NCI-H2029 (cell line): ENCODE measurements around the gene KLRK1.
"Not testable (repeated sequence)": the region's sequence is repeated elsewhere in the genome, so short reads cannot be mapped to it uniquely, and the experiment has no call there.

Source experiments
- DNase-seq: peaks from one replicate; lab custom pipeline; 2025; lab: John Stamatoyannopoulos, UW

Gene KLRK1

DNA sequence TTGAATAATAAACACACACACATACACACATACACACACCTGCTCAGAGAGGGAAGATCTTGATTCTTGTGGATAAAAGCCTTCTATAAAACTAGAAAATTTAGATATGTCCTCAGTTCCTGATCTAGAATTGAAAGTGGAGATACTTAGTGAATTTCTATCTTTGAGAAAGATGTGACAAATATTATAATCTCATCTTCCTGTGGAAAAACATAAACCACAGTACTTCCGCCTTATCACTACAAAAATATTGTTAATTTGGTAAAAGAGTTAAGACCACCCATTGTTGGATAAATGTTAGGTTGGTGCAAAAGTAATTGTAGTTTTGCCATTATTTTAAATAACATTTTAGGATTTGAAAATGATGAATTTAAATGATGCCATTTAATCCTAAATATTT, at the start of gene KLRK1:
KLRK1 (minus strand) TSS at position 138 of the 400 bp plus-strand sequence. CDS start 1,231 bp downstream, outside the sequence.
- DNase-seq: no peak

DNA sequence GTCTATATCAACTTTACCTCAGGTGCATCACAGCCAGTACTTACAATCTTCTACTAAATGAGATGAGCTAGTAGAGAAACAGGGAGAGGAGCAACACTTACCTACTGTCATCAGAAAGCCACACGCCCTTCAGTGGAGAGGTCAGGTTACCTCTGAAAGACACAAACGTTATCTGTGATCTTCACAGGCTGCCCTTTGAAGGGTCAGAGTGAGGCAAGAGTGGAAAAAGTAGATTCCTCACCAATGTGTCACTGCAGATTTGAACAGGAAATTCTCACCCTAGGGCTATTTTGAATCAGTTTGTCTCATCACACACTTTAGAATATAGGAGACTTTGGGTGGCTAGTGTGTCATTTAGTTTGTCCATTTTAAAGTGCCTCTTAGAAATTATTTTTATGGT, 47.8 kb upstream of the KLRK1 start:
- DNase-seq: not testable (repeated sequence)

DNA sequence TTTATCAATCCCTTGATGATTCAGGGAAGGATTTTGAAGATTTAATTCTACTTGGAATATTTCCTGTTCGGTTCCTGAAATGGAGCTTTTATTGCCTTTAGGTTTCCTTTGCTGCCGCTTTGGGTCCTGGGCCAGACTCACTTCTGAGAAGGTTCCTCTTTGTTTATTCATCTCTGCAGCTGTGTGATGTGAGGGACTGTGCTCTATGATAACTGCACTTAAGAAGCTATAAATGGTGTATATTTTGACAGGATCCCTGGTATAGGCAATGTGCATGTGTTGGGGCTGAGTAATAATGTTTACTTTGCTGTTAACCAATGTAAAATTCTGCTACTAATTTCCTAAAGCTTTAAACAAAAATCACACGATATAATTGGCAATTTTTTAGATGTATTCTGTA, 46.0 kb upstream of the KLRK1 start, which contains the start of gene KLRC2:
KLRC2 (minus strand) TSS at position 195 of the 400 bp plus-strand sequence; CDS start at position 171, 24 bp downstream.
- DNase-seq: peak; percentile 53

DNA sequence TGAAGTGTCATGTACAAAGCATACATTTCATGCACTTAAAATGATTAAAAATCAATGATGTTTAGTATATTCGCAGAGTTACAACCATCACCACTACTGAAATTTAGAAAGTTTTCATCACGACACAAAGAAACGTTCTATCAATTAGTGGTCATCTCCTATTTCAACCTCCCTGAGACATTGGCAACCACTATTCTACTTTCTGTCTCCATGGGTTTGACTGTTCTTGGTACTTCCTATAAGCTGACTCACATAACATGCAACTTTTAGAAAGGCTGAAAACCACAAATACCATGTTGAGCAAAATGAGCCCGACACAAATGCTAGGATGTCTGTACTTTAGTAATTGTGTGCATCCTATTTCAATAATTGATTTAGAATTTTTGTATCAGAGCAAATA, 40.8 kb upstream of the KLRK1 start:
- DNase-seq: not testable (repeated sequence)

DNA sequence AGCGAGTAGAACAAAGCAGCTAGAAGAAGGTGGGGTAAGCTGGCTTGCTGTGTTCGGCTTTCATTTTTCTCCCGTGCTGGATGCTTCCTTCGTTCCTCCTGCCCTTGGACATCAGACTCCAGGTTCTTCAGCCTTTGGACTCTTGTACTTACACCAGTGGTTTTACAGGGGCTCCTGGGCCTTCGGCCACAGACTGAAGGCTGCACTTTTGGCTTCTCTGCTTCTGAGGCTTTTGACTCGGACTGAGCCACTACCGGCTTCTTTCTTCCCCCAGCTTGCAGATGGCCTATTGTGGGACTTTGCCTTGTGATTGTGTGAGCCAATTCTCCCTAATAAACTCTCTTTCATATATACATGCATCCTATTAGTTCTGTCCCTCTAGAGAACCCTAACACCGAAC, 36.1 kb upstream of the KLRK1 start:
- not testable (repeated sequence) for DNase-seq

DNA sequence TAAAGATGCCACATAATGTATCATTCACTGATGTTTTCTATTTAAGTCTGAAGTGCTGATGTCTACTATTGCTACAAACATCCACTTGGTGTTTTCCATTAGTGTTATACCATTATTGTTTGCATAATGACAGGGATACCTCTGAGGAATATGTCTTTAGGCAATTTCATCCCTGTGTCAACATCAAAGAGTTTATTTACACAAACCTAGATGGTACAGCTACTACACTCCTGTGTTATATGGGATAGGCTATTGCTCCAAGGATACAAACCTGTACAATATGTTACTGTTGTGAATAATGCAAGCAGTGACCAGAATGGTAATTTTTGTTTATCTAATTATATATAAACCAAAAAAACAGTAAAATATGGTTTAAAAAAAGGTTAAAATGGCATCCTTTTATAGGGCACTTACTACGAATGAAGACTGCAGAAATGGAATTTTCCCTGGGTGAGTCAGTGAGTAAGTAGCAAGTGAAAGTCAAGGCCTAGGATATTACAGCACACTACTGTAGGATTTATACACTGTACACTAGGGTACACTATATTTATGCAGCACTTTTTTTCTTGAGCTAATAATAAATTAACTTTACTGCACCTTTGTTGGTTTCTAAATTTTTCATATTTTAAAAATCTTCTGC, 34.5 kb upstream of the KLRK1 start:
- DNase-seq: not testable (repeated sequence)

DNA sequence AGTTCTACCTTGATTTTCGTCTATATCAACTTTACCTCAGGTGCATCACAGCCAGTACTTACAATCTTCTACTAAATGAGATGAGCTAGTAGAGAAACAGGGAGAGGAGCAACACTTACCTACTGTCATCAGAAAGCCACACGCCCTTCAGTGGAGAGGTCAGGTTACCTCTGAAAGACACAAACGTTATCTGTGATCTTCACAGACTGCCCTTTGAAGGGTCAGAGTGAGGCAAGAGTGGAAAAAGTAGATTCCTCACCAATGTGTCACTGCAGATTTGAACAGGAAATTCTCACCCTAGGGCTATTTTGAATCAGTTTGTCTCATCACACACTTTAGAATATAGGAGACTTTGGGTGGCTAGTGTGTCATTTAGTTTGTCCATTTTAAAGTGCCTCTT, 32.3 kb upstream of the KLRK1 start:
- not testable (repeated sequence) for DNase-seq

DNA sequence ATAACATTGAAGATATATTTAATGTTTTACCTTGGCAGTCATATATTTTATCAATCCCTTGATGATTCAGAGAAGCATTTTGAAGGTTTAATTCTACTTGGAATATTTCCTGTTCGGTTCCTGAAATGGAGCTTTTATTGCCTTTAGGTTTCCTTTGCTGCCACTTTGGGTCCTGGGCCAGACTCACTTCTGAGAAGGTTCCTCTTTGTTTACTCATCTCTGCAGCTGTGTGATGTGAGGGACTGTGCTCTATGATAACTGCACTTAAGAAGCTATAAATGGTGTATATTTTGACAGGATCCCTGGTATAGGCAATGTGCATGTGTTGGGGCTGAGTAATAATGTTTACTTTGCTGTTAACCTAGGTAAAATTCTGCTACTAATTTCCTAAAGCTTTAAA, 30.5 kb upstream of the KLRK1 start, which contains the start of gene KLRC3:
KLRC3 (minus strand) TSS at position 262 of the 400 bp plus-strand sequence; CDS start at position 217, 45 bp downstream.
- peak; percentile 26 for DNase-seq

DNA sequence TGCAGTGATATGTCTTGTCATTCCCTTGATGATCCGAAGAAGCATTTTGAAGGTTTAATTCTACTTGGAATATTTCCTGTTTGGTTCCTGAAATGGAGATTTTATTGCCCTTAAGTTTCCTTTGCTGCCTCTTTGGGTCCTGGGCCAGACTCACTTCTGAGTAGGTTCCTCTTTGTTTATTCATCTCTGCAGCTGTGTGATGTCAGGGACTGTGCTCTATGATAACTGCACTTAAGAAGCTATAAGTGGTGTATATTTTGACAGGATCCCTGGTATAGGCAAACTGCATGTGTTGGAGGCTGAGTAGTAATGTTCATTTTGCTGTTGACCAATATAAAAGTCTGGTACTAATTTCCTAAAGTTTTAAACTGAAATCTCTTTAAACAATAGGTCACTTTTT, 19.6 kb upstream of the KLRK1 start, which contains the start of gene KLRC4:
KLRC4 (minus strand) TSS at position 366 of the 400 bp plus-strand sequence; CDS start at position 184, 182 bp downstream.
- peak; percentile 93 for DNase-seq

DNA sequence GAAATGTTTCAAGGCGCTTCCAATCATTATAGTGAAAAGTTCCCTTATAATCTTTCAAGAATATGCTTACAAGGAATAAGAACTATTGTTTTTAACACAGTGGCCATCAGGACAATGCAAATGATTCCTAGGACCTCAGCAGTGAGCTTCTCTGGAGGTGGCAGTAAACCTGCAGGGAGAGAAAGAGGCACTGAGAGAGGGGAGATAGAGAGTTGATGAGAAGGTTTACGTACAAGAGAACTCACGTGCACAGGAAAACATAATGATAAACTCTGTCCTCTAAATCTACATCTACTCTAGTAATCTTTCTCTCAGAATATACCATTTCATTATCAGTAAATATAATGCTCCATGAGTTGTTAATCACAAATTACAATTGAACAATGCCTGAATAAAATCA, 19.0 kb upstream of the KLRK1 start:
- peak; percentile 13 for DNase-seq

DNA sequence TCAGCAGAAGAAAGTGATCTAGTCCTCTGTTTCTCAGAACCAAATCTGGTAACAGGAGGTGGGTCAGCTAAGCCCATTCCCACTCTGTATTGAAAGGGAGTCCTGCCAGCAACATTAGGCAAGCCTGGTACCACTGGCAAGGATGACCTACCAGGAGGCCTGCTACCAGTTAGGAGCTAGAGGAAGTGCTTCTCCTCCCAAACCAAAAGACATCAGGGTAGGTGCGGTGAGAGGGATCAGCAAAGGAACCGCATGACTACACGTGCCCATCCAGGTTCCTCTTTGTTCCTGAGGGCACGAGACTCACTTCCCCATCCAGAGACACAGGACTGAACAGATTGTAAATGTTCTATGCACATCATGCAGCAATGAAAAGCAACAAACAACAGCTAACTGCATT, 16.9 kb upstream of the KLRK1 start:
- peak; percentile 6 for DNase-seq

DNA sequence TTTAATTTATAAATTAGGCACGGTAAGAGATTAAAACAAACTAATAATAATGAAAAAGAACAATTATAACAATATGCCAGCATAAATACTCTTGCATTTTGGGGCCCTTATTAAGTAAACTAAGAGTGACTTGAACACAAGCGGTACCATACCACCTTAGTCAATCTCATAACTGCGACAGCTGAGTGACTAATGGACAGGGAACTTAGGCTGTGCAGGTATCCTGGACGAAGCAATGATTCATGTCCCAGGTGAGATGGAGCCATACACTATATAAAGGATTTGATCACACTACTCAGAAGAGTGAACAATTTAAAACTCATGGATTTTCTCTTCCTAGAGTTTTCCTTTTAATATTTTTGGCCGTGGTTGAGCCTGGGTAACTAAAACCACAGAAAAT, 15.5 kb upstream of the KLRK1 start:
- no peak for DNase-seq

DNA sequence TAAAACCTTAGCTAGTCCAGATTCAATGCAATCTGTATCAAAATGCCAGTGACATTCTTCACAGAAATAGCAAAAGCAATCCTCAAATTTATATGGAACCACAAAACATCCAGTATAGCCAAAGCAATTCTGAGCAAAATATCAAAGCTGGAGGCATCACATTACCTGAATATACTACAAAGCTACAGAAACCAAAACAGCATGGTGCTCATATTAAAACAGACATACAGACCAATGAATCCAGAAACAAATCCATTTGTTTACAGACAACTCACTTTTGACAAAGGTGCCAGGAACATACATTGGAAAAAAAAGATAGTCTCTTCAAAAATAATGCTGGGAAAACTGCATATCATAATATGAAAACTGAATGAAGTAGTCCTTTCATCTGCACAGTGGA, 15.0 kb upstream of the KLRK1 start:
- DNase-seq: no peak

DNA sequence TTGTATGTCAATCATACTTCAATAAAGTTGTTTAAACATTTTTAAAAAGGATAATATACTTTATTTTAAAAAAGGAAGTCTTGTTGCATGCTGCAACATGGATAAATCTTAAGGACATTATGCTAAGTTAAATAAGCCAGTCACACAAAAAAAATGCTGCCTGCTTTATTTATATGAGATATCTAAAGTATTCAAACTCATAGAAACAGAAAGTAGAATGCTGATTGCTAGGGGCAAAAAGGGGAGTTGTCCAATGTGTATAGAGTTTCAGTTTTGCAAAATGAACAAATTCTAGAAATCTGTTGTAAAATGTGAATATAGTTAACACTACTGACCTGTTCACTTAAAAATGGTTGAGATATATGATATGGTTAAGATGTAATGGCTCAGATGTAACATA, 11.0 kb upstream of the KLRK1 start:
- no peak for DNase-seq

DNA sequence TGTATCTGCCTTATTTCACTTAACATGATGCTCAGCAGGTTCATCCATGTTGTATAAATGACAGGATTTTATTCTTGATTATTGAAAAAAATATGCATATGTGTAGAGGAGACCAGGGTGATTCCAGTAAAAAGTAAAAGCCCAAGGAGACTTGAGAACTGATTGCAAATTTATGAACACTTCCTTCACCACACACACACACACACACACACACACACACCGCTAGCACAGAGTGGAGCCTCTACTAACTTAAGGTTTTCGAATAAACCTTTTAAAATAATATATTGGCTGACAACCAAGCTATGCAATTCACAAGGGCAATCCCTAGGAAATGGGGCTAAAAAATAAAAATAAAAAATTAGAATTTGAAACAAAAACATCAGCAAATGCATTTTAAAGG, 8.3 kb upstream of the KLRK1 start:
- no peak for DNase-seq

DNA sequence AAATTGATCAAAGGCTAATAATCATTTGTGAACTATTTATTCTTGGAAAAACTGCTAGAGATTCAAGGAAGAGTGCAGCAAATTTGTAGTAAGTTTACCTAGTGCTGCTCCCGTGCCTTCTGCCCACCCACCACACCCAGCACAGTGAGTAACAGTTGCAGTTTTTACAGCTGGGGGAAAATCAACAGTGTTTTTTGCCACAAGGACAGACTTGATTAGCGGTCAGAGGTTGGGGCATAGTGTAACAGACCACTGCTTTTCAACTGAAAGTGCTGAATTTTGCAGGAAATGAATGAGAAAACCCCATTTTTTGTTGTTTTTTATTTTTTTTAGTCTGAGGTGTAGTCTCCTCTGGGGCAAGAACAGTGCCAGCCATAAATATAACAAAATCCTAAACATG, 7.5 kb upstream of the KLRK1 start:
- DNase-seq: peak; percentile 4

DNA sequence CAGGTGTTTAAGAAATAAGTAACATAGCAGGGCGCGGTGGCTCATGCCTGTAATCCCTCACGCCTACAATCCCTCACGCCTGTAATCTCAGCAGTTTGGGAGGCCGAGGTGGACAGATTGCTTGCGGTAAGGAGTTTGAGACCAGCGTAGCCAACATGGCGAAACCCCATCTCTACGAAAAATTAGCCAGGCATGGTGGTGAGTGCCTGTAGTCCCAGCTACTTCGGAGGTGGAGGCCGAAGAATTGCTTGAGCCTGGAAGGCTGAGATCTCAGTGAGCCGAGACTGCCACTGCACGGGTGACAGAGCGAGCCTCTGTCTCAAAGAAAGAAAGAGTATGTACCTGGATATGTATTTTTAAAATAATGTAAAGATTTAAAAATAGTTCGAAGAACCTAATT, 6.3 kb upstream of the KLRK1 start:
- not testable (repeated sequence) for DNase-seq

DNA sequence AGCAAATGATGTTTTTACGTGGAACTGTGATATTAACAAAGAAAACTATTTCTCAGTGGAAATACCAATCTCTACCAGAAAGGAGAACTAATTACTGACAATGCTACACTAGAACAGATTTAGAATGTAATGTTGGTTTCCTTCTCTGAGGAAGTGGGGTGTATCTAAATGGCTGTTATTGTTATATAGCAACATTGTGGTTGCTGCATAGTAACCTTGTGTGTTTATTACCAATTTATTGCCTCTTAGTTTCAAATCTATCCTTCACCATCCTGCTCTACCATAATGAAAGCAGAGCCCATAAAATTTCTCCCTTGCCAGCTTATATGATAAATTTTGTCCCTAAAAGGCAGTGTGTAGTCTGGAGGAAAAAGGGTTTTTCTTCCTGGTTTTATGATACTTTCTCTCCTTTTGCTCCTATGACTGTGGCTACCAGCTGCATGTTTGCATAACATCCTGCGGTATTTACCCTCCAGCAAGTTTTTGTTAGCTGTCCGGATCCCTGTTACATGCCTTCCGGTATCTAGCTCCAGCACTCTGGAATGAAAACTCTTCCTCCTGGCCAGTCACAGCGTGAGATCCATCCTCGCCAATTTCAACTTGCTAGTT, 5.7 kb upstream of the KLRK1 start:
- DNase-seq: peak; percentile 91

DNA sequence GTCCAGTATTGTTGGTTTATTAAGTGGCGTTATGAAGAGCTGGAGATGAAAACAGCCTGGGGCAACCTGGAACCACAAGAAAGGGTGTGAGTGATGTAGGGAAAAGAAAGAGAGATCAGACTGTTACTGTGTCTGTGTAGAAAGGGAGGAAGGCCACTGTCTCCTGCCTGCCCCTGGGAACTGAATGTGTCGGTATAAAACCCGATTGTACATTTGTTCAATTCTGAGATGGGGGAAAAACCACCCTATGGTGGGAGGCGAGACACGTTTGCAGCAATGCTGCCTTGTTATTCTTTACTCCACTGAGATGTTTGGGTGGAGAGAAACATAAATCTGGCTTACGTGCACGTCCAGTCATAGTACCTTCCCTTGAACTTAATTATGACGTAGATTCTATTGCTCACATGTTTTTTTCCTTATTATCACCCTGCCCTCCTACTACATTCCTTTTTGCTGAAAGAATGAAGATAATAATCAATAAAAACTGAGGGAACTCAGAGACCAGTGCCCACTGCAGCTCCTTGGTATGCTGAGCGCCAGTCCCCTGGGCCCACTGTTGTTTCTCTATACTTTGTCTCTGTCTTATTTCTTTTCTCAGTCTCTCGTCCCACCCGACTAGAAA, 4.8 kb upstream of the KLRK1 start:
- DNase-seq: not testable (repeated sequence)

DNA sequence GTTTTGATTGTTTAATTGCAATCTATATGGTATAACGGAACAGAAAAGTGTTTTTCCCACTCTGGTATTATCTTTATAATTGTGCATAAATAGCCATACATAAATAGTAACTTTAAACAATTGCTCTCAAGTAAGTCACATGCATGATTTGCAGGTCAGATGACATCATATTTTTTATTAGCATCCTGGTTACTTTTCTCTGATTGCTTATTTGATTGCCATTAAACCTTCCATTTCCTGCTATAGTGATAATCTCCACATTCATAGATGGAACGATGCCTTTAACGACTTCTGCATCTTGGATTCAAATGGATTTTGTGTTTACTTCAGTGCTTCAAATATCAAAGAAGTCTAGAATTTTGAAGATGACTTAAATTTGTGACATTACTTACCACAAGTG, 3.5 kb upstream of the KLRK1 start:
- DNase-seq: peak; percentile 27

DNA sequence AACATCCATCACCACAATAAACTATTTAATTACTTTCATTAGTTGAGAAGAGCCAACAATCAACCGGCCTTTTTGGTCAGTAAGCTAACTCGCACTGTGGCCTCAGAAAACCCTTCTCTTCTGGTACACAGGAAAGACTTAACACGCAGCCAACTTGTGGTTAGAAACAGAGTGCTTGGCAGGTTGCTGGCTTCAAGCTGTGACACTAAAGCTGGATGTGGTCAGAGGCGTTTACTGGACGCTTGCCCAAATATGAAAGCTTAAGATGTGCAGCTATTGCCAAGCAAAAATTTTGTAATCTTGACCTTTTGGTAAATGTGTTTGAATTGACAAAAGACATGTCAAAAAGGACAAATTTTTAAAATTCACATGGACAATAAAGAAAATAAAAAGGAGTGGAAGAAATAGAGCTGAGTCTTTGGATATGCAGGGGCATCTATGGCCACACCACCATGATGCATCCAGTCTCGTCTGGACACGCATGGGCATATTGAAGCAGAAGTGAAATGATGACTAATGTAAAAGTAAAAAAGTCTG, 2.6 kb upstream of the KLRK1 start:
- peak; percentile 79 for DNase-seq

DNA sequence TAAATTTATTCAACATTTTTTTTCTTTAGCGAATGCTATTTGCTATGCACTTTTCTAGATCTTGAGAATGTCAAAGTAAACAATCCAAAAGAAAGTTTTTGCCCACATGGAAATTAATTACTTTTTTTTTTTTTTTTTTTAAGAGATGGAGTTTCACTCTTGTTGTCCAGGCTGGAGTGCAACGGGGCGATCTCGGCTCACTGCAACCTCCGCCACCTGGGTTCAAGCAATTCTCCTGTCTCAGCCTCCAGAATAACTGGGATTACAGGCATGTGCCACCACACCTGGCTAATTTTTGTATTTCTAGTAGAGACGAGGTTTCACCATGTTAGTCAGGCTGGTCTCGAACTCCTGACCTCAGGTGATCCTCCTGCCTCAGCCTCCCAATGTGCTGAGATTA, 1.1 kb upstream of the KLRK1 start:
- not testable (repeated sequence) for DNase-seq
